Lower leg skin (tissue), 4 donors: ENCODE results near the gene TIAM2. TPM values are rescaled to one million over a fixed set of nuclear protein-coding genes. Genes with fewer than 3 reads are reported as not detected.

ENCODE experiments used
- DNase-seq, 2 donors: peaks; one replicate each; pipeline ENCODE4 v3.0.0-alpha.2; 2019; ENCODE audit warnings: low spot score in 2 of 2
- H3K4me3 ChIP-seq: fragments of 200-600 bp; sonication (generic); 2 replicates; pipeline ENCODE4 v1.5.1; 2017; ENCODE audit warnings: mild to moderate bottlenecking, low read depth; ENCODE audit not compliant: poor library complexity, severe bottlenecking
- POLR2A ChIP-seq, 2 donors: fragments of 450-650 bp; IDR thresholded peaks; one replicate each; pipeline ENCODE4 v1.6.1; 2016 to 2017; ENCODE audit warnings: antibody characterized with exemption in 2 of 2, mild to moderate bottlenecking in 1 of 2, moderate library complexity in 1 of 2
- WGBS, 2 donors: methylation state at CpG; one replicate each; pipeline ENCODE4 v1.1.5; 2018; 5-methylcytosine and 5-hydroxymethylcytosine counted together
- intact Hi-C: fragments of 100-400 bp; cut with DNase I; formaldehyde crosslinking; loops from one replicate; pipeline ENCODE4 v1.15.0; 2023; ENCODE audit warnings: low total_unique reads
- total RNA-seq, 4 donors: library from RNA; depleted of rRNA; stranded (reverse); fragments of >200 nt; gene quantifications; one replicate each; pipeline ENCODE4 v1.1.0, GENCODE V29; 2016
- TF ChIP-seq, protein P1 (sequence below), 3 donors: fragments of 450-650 bp; IDR thresholded peaks; one replicate each; pipeline ENCODE4 v1.5.1; 2016; ENCODE audit warnings: antibody characterized with exemption in 3 of 3, mild to moderate bottlenecking in 3 of 3, moderate library complexity in 2 of 3

Gene TIAM2
- total RNA-seq, 4 donors from 2014 or later: 5.4 to 11.0 (median 7.4) TPM

DNA sequence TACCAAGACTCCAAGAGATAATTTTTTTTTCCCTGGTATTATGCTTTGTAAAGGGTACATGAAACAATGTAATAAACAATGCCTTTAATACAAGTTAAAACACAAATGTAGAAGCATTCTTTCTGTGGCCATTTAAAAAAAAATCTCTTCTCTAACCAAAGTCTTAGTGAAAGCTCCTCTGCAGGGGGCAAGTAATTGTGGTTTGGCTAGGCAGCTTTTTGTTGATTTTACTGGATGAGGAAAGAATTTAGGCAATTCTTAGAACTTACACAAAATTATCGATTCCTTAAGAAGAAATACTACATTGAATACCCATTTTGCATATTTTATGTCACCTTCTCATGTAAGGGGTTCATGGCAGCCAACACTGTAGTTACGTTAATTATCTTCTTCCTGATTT lies 306.8 kb downstream of the TIAM2 start:
- 92 to 96% methylated on average over 2 of the region's 2 CpGs for WGBS, 2 donors

DNA sequence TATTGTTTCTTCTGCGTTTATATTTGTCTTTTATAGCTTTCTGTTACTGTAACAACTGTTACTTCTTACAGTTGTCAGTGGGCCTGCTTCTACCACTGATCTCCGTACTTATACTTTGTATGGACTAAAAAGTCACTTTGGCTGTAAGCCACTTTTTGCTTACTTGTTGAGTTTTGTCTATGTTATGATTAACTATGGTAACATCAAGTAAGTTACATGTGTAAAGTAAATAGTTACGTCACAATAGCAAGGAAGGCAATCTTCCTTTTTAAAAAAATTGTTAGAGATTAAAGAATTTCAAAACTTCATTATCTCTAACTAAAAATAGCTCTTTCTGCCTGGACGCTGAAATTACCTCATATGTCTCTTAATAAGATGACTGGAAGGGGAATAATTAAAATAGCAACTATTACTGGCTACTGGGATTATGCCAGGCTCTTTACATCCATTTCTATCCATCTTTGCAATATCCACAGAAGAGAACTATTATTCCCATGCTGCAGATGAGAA lies 308.3 kb downstream of the TIAM2 start:
- DNase-seq: no peak
- WGBS, 2 donors: 65 to 84% methylated on average over 4 of the region's 4 CpGs
- intact Hi-C loops: no loop called here
- no peak overlapping the region for H3K4me3 ChIP-seq
- TF ChIP-seq, protein P1, sequence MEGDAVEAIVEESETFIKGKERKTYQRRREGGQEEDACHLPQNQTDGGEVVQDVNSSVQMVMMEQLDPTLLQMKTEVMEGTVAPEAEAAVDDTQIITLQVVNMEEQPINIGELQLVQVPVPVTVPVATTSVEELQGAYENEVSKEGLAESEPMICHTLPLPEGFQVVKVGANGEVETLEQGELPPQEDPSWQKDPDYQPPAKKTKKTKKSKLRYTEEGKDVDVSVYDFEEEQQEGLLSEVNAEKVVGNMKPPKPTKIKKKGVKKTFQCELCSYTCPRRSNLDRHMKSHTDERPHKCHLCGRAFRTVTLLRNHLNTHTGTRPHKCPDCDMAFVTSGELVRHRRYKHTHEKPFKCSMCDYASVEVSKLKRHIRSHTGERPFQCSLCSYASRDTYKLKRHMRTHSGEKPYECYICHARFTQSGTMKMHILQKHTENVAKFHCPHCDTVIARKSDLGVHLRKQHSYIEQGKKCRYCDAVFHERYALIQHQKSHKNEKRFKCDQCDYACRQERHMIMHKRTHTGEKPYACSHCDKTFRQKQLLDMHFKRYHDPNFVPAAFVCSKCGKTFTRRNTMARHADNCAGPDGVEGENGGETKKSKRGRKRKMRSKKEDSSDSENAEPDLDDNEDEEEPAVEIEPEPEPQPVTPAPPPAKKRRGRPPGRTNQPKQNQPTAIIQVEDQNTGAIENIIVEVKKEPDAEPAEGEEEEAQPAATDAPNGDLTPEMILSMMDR (IDR thresholded peaks at IDR 0.05): no peak
- TF ChIP-seq POLR2A (IDR thresholded peaks at IDR 0.05): no peak

More for the DNA sequence above, 306.8 kb downstream of the TIAM2 start:
- intact Hi-C loops: no loop called here
- DNase-seq: no peak
- TF ChIP-seq, protein P1 (IDR thresholded peaks at IDR 0.05): no peak
- no peak for TF ChIP-seq POLR2A (IDR thresholded peaks at IDR 0.05)
- no peak overlapping the region for H3K4me3 ChIP-seq

DNA sequence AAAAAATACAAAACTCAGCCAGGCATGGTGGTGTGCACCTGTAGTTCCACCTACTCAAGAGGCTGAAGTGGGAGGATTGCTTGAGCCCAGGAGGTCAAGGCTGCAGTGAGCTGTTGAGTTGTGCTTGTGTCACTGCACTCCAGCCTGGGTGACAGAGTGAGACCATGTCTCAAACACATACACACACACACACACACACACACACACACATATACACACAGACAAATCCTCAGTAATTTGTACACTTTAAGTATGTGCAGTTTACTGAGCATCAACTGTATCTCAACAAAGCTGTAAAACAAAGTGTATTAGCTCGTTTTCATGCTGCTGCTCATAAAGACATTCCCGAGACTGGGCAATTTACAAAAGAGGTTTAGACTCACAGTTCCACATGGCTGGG lies 311.8 kb downstream of the TIAM2 start:
- no peak overlapping the region for H3K4me3 ChIP-seq
- no peak for TF ChIP-seq POLR2A (IDR thresholded peaks at IDR 0.05)
- TF ChIP-seq, protein P1 (IDR thresholded peaks at IDR 0.05): no peak
- 83 to 86% methylated on average over 2 of the region's 2 CpGs for WGBS, 2 donors
- DNase-seq: no peak
- intact Hi-C loops: no loop called here
